Endodermal cell (in vitro differentiated cells): Measurements from ENCODE around the gene TRIM37. TPM values are rescaled to one million over a fixed set of nuclear protein-coding genes. Genes with fewer than 3 reads are reported as not detected.
A peak's percentile ranks its signal among the peaks of the same experiment; 100 is the strongest.

Experiments
- DNase-seq: peaks from one replicate; pipeline ENCODE4 v3.0.0-alpha.2; 2017
- H3K27ac ChIP-seq: 2 replicates; pipeline ENCODE4 v1.5.1; 2013; ENCODE audit warnings: mild to moderate bottlenecking, low read depth, low read length, moderate library complexity
- H3K27me3 ChIP-seq: 2 replicates; pipeline ENCODE4 v1.6.1; 2013; ENCODE audit warnings: mild to moderate bottlenecking, low read length, moderate library complexity; ENCODE audit not compliant: insufficient read depth, control insufficient read depth, poor library complexity, severe bottlenecking
- H3K36me3 ChIP-seq: 2 replicates; pipeline ENCODE4 v1.7.0; 2013; ENCODE audit warnings: mild to moderate bottlenecking, low read length, moderate library complexity; ENCODE audit not compliant: control insufficient read depth, insufficient read depth
- H3K4me1 ChIP-seq: one replicate; pipeline ENCODE4 v1.7.0; 2013; ENCODE audit warnings: low read length; ENCODE audit not compliant: control insufficient read depth, insufficient read depth
- H3K4me3 ChIP-seq: 2 replicates; pipeline ENCODE4 v1.5.1; 2013; ENCODE audit warnings: mild to moderate bottlenecking, low read length, moderate library complexity
- H3K9ac ChIP-seq: 2 replicates; pipeline ENCODE4 v1.6.1; 2013; ENCODE audit warnings: mild to moderate bottlenecking, low read length, moderate library complexity; ENCODE audit not compliant: poor library complexity, severe bottlenecking; ENCODE audit errors: extremely low read depth
- H3K9me3 ChIP-seq: 2 replicates; pipeline ENCODE4 v1.6.1; 2013; ENCODE audit warnings: mild to moderate bottlenecking, low read length, moderate library complexity; ENCODE audit not compliant: control insufficient read depth
- H3K27ac Mint-ChIP-seq: 2 replicates; pipeline ENCODE4 v1.8.0; 2020; ENCODE audit warnings: mixed read lengths
- H3K27me3 Mint-ChIP-seq: 2 replicates; pipeline ENCODE4 v1.8.0; 2021; ENCODE audit warnings: mild to moderate bottlenecking, mixed read lengths; ENCODE audit not compliant: insufficient read depth
- H3K36me3 Mint-ChIP-seq: 2 replicates; pipeline ENCODE4 v1.8.0; 2020; ENCODE audit warnings: low read depth, mixed read lengths
- H3K4me1 Mint-ChIP-seq: 2 replicates; pipeline ENCODE4 v1.8.0; 2020; ENCODE audit warnings: mixed read lengths
- H3K4me3 Mint-ChIP-seq: 2 replicates; pipeline ENCODE4 v1.8.0; 2020; ENCODE audit warnings: mild to moderate bottlenecking, moderate library complexity, mixed read lengths
- H3K9me3 Mint-ChIP-seq: 2 replicates; pipeline ENCODE4 v1.8.0; 2020; ENCODE audit warnings: mild to moderate bottlenecking, mixed read lengths
- WGBS, 2 experiments: methylation state at CpG; one replicate each; pipeline versions ENCODE4 v1.1.5 to v1.1.7; 2013; ENCODE audit warnings: missing lambda C conversion rate in 2 of 2, mixed read lengths in 1 of 2; ENCODE audit not compliant: insufficient coverage in 1 of 2, insufficient read length in 1 of 2; 5-methylcytosine and 5-hydroxymethylcytosine counted together
- total RNA-seq, 2 donors: library from RNA; stranded (reverse); fragmentation: NEBNext Ultra II Directional in 1 of 2; extraction: Animal tissue kit (Norgen Biotek cat#: 25700) in 1 of 2; gene quantifications; 2 replicates in 1 of 2; 3 replicates in 1 of 2; pipeline ENCODE4 v1.2.1, GENCODE V29; 2021
- TF ChIP-seq, protein P1 (sequence below): fragments of 200-600 bp; sonication (generic); conservative IDR thresholded peaks from 2 replicates; pipeline ENCODE4 v1.5.0; 2021; ENCODE audit warnings: antibody characterized with exemption, mild to moderate bottlenecking

Gene TRIM37
- total RNA-seq, 2 donors from 2014 or later, result 43.6 to 64.6 TPM

DNA sequence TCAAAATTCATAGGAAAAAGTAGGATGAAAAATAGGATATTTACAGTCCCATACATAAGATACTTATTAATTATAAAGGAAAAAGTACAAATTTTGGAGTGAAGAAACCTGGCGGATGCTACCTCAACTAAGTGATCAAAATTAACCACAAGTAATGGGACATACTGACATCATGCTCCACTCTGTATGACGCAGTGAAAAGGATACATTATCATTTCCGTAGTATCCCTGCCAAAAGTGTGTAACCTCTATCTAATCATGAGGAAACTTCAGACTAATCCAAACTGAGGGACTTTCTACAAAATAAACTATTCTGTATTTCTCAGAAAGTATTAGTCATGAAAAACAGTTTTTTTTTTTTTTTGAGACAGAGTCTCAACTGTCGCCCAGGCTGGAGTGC lies 60.5 kb downstream of the TRIM37 start:
- 99 to 100% methylated on average over 2 to 4 of the region's 4 CpGs for WGBS, 2 experiments

DNA sequence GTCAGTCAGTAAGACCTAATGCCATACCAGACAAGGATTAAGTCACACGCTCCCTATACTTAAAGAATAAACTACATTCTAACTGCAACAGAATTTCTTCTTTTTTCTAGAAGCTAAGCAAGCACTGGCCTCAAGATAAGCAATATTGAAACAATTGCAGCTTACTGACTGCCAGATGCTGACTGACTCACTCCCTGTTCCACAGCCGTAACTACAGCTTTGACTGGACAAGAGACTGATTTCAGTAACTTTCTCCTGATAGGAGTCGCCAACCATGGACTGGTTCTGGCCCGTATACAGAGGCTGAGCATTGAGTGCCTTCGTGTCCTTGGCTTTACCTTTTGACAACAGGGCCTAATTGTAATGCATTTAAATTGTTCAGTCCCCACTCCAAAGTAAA lies 67.9 kb downstream of the TRIM37 start:
- H3K27ac Mint-ChIP-seq, result no peak overlapping the region
- H3K27ac ChIP-seq, result no peak overlapping the region

More for the DNA sequence above, 60.5 kb downstream of the TRIM37 start:
- Histone ChIP-seq H3K27ac (no peak overlapping the region), H3K9ac (no peak overlapping the region), H3K4me3 (no peak overlapping the region), H3K27me3 (no peaks in the 10 kb centered on the region), H3K4me1 (peaks cover 4% of the 10 kb centered on the region), H3K36me3 (peaks cover 72% of the 10 kb centered on the region), H3K9me3 (no peaks in the 10 kb centered on the region)
- Mint-ChIP-seq H3K27ac (no peak overlapping the region), H3K4me1 (peaks cover 11% of the 10 kb centered on the region), H3K36me3 (peaks cover 54% of the 10 kb centered on the region), H3K4me3 (no peak overlapping the region), H3K27me3 (no peaks in the 10 kb centered on the region), H3K9me3 (no peaks in the 10 kb centered on the region)
- no peak for DNase-seq
- TF ChIP-seq, protein P1, sequence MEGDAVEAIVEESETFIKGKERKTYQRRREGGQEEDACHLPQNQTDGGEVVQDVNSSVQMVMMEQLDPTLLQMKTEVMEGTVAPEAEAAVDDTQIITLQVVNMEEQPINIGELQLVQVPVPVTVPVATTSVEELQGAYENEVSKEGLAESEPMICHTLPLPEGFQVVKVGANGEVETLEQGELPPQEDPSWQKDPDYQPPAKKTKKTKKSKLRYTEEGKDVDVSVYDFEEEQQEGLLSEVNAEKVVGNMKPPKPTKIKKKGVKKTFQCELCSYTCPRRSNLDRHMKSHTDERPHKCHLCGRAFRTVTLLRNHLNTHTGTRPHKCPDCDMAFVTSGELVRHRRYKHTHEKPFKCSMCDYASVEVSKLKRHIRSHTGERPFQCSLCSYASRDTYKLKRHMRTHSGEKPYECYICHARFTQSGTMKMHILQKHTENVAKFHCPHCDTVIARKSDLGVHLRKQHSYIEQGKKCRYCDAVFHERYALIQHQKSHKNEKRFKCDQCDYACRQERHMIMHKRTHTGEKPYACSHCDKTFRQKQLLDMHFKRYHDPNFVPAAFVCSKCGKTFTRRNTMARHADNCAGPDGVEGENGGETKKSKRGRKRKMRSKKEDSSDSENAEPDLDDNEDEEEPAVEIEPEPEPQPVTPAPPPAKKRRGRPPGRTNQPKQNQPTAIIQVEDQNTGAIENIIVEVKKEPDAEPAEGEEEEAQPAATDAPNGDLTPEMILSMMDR, result no peak

DNA sequence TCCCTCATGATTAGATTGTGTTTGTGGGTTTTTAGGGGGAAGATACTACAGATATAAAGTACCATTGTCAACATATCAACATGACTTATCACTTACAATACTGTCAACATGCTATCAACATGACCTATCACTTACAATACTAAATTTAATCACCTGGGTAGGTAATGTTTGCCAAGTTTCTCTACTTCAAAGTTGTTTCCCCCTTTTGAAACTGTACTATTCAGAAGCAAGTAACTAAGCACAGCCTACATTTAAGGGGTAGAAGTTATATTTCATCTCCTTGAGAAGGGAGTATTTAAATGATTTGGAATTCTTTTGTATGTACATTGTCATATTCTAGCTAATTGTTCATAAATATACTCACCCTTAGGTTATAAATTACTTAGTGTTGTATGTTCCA lies 68.7 kb downstream of the TRIM37 start:
- H3K36me3 ChIP-seq, result peaks cover 45% of the 10 kb centered on the region
- TF ChIP-seq, protein P1, result no peak
- Mint-ChIP-seq H3K4me1 (peaks cover under 1% of the 10 kb centered on the region), H3K36me3 (peaks cover 51% of the 10 kb centered on the region), H3K27me3 (no peaks in the 10 kb centered on the region), H3K27ac (no peak overlapping the region), H3K9me3 (no peaks in the 10 kb centered on the region), H3K4me3 (no peak overlapping the region)
- H3K9ac ChIP-seq, result no peak overlapping the region
- H3K9me3 ChIP-seq, result no peaks in the 10 kb centered on the region
- H3K27ac ChIP-seq, result no peak overlapping the region
- peak overlapping the region; percentile 8 for H3K4me3 ChIP-seq
- no peaks in the 10 kb centered on the region for H3K27me3 ChIP-seq
- peaks cover 3% of the 10 kb centered on the region for H3K4me1 ChIP-seq
- DNase-seq, result no peak

More for the DNA sequence above, 67.9 kb downstream of the TRIM37 start:
- Mint-ChIP-seq H3K27me3 (no peaks in the 10 kb centered on the region), H3K9me3 (no peaks in the 10 kb centered on the region), H3K4me1 (peaks cover 3% of the 10 kb centered on the region), H3K36me3 (peaks cover 58% of the 10 kb centered on the region), H3K4me3 (no peak overlapping the region)
- WGBS, 2 experiments, result 89 to 93% methylated on average over 5 of the region's 5 CpGs
- H3K27me3 ChIP-seq, result no peaks in the 10 kb centered on the region
- H3K4me3 ChIP-seq, result no peak overlapping the region
- peaks cover 53% of the 10 kb centered on the region for H3K36me3 ChIP-seq
- H3K4me1 ChIP-seq, result peaks cover 3% of the 10 kb centered on the region
- H3K9ac ChIP-seq, result no peak overlapping the region
- peak; percentile 26 for DNase-seq
- TF ChIP-seq, protein P1, result no peak
- H3K9me3 ChIP-seq, result no peaks in the 10 kb centered on the region
